Left cardiac atrium (tissue), 4 donors: ENCODE measurements around the gene MOV10. TPM values are rescaled to one million over a fixed set of nuclear protein-coding genes. Genes with fewer than 3 reads are reported as not detected.

Experiments
- ATAC-seq, 2 donors: fragments of 200-7000 bp; cut with Tn5 transposase; one replicate each; pipeline ENCODE4 v1.9.1; 2020; ENCODE audit warnings: mild to moderate bottlenecking in 2 of 2, moderate library complexity in 2 of 2
- DNase-seq: peaks from one replicate; pipeline ENCODE4 v3.0.0-alpha.2; 2020
- intact Hi-C, 2 donors: fragments of 100-400 bp; cut with DNase I; formaldehyde crosslinking; loops; one replicate each; pipeline versions ENCODE4 v1.14.1 to v1.15.1; 2022 to 2023
- total RNA-seq, 2 donors: library from RNA; stranded (reverse); fragmentation: NEBNext Ultra II Directional; extraction: Animal tissue kit (Norgen Biotek cat#: 25700); gene quantifications; one replicate each; pipeline ENCODE4 v1.2.1, GENCODE V29; 2021
- donor health status: DM: no; HTN: yes; CAD: no.
- donor health status: DM: no; HTN: yes; CAD: no; lungs with severe emphysema.
- donor health status: DM: yes; HTN: yes; CAD: no.
- donor health status: Dilated cardiomyopathy.

The MOV10 gene
- total RNA-seq, 2 donors from 2014 or later: 15.9 to 20.3 TPM

DNA sequence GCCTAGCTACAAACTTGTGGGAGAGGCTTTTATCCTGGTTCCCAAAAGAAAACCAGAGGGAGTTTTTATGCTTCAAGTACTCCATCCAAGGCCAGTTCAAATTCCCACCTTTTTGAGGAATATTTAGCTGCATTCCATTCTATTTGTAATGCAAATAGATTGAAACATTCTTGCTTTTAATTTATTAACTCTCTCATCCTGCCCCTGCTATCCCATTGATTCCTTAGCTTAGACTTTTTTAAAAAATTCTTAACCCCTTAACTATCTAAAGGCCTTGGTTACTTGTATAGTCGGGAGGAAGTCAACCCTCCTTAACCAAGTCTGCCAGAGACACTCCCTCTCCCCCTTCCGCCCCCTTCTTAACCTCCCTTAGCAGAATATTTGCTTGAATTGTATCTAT, 2.5 kb upstream of the MOV10 start:
- ATAC-seq (no peak), DNase-seq (no peak)
- intact Hi-C loops: no loop called here

- intact Hi-C loops: no loop called here
- no peak for ATAC-seq
- DNase-seq: no peak
These were observed 1.6 kb upstream of the MOV10 start for GRCh38 chr1:112672842-112673241.

- ATAC-seq: peak; percentile 31 to 57
- intact Hi-C loops: loop anchor here in 1 of 2 donors (2.0 kb wide), 1 partner anchor 31 kb away; no protein-coding TSS in a partner anchor
- DNase-seq: peak; percentile 56
These were observed 643 bp upstream of the MOV10 start for GRCh38 chr1:112673592-112674439.

DNA sequence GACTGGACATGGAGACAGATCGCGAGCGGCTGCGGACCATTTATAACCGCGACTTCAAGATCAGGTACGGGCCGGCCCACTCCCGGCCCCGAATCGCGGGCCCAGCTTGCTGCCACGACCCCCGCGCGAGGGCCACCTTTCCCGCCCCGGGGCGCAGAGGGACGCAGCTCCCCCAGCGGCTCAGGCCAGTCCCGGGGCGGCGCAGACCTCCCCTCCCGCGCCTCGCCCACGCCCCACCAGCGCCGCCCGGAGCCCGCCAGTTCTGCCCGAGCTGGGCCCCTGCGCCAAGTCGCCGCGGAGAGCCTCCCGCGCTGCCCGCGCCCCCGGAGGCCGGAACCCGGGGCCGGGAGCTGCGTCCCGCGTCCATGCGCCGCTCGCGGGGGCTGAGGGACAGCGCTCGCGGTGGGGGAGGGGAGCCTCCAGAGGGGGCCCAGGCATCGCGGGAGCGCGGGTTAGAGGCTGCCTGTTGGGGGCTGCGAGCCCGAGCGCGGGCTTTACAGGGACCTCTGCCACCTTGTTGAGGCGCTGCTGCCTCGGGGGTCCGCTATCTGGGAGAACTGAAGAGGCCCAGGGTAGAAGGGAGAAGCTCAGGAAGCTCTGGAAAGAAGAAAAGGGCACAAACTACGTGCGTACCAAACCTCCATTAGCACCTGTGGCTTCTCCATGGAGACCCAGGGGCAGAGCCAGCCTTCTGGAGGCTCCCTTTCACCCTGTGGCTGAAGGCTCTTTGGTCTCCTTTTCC, 698 bp downstream of the MOV10 start:
- DNase-seq (peak; percentile 68), ATAC-seq (peak; percentile 81 to 82)
- intact Hi-C loops: loop anchor here in 1 of 2 donors (2.0 kb wide), 1 partner anchor 30 kb away; no protein-coding TSS in a partner anchor

GRCh38 chr1:112675728-112676381, 1.4 kb downstream of the MOV10 start:
- no peak for DNase-seq
- no peak for ATAC-seq
- intact Hi-C loops: loop anchor here in 1 of 2 donors (2.0 kb wide), 1 partner anchor 29 kb away; no protein-coding TSS in a partner anchor

DNA sequence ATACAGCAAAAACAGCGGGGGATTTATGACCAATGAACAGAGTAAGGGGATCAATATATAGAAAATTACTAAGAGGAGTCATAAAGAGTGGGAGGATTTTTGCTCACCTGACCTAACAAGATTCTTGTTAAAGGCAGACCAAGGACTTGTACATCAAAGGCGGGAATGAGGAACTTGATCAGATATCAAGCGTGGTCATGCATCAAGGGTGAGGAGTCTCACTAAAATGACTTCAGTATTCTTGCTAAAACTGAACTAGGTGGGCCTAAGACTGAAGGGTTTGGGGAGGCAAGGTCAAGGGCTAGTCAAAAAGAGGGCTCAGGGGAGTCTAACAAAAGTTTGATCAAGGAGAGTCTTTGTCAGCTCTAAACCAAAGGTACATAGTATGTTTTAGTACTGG, 2.1 kb downstream of the MOV10 start:
- DNase-seq: no peak
- intact Hi-C loops: no loop called here
- no peak for ATAC-seq

GRCh38 chr1:112677501-112677900, 3.0 kb downstream of the MOV10 start:
- no peak for DNase-seq
- intact Hi-C loops: no loop called here
- ATAC-seq: no peak

DNA sequence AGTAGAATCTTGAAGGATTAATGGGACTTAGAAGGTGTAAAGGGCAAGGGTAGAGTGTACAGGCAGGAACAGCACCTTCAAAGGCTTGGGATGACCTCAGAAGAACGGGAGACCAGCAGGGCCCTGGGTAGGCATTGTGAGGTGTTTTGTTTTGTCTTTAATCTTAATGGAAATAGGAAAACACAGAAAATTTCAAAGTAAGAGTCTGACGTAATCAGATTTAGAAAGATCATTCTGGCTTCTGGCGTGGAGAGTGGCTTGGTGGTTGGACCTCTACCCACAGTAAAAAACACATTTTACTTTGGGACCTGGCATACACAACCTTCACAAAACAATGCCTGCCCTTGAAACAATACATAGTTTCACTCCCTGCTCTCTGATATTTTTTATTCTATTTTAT, 4.1 kb downstream of the MOV10 start:
- DNase-seq (no peak), ATAC-seq (no peak)
- intact Hi-C loops: no loop called here

DNA sequence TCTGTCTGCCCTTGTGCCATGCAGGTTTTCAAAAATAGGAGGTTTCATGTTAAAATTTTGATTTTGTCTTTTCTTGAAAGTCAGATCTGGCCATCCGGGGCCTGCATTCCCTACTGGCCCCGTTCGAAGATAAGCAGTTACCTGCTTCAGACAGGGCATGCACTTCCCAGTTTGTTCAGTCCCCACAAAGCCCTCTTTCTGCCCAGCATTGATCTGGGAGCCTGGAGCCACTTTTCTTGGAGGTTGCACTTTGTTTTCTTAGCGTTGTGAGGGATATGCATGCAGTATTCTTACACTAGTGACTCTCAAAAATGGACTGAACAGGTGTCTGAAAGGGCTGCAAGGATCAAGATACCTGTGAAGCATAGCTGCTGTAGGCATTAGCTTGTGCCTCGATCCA, 11.5 kb downstream of the MOV10 start:
- no peak for DNase-seq
- no peak for ATAC-seq
- intact Hi-C loops: no loop called here

GRCh38 chr1:112686417-112686816, 12.0 kb downstream of the MOV10 start:
- intact Hi-C loops: no loop called here
- DNase-seq: no peak
- no peak for ATAC-seq

- intact Hi-C loops: no loop called here
- DNase-seq: no peak
- no peak for ATAC-seq
These were observed 12.4 kb downstream of the MOV10 start for GRCh38 chr1:112686835-112687234.

GRCh38 chr1:112687361-112687760, 12.9 kb downstream of the MOV10 start:
- ATAC-seq (no peak), DNase-seq (no peak)
- intact Hi-C loops: no loop called here

- ATAC-seq (no peak), DNase-seq (no peak)
- intact Hi-C loops: no loop called here
These were observed 13.5 kb downstream of the MOV10 start for GRCh38 chr1:112687785-112688496.

DNA sequence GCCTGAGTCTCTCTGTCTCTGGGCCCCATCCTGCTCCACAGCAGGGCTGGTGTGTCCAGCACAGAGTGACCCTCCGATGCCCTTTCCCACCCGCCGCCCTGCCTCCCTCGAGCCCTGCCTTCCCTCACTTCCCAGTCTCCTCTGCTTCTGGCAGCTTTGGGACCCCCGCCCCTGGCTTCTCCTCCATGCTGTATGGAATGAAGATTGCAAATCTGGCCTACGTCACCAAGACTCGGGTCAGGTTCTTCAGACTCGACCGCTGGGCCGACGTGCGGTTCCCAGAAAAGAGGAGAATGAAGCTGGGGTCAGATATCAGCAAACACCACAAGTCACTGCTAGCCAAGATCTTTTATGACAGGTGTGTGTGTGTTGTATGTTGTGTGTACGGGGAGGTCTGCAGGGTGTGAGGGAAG, 14.3 kb downstream of the MOV10 start:
- DNase-seq: peak; percentile 58
- ATAC-seq: peak; percentile 69 to 74
- intact Hi-C loops: no loop called here

DNA sequence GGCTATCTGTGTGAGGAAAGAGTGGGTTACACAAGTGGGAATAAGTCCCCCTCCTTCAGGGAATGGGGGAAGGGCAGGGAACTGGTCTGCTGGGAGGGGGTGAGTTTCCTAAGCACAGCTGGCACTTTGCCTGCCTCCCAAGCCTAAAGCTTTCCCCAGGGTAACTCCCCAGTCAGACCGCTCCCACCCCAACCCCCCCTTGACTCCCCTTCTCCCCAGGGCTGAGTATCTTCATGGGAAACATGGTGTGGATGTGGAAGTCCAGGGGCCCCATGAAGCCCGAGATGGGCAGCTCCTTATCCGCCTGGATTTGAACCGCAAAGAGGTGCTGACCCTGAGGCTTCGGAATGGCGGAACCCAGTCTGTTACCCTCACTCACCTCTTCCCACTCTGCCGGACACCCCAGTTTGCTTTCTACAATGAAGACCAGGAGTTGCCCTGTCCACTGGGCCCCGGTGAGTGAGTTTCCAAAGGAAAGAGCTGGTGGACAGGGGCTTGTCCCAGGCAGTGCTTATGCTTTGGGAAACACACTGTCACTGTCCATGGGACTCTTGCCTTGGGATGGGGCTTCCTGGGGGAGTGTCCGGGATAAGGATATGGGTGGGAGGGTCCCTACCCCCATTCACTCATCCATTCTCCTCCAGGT, 14.9 kb downstream of the MOV10 start:
- DNase-seq: no peak
- peak; percentile 20 to 32 for ATAC-seq
- intact Hi-C loops: no loop called here

- ATAC-seq (no peak), DNase-seq (no peak)
- intact Hi-C loops: no loop called here
These were observed 15.4 kb downstream of the MOV10 start for GRCh38 chr1:112689842-112690237.

GRCh38 chr1:112692681-112693080, 18.2 kb downstream of the MOV10 start:
- no peak for ATAC-seq
- no peak for DNase-seq
- intact Hi-C loops: no loop called here

DNA sequence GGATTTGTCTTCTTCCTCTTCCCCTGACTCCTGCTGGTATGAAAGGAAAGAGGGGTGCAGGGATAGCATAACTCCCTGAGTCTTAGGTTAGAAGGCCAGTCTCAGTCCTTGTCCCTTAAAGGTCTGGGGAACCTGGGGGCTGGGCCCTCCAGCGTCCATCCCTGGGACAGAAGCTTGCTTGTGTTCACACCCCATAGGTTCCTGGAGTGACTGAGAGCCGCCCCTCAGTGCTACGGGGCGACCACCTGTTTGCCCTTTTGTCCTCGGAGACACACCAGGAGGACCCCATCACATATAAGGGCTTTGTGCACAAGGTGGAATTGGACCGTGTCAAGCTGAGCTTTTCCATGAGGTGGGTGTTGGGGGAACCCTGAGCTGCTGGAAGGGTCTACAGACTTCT, 19.4 kb downstream of the MOV10 start:
- no peak for DNase-seq
- no peak for ATAC-seq
- intact Hi-C loops: no loop called here
